IMR-90 (cell line): ENCODE data around the gene PEX7. TPM values are rescaled to one million over a fixed set of nuclear protein-coding genes. Genes with fewer than 3 reads are reported as not detected.

Experiments
- ATAC-seq: fragments of 200-7000 bp; cut with Tn5 transposase; 2 replicates; pipeline ENCODE4 v1.9.1; 2020; ENCODE audit warnings: low read depth, mild to moderate bottlenecking, moderate library complexity
- BruUV-seq: library from RNA; stranded (reverse); fragments of 400-500 nt; replicated peaks from 2 replicates; lab custom pipeline; 2021; lab: Mats Ljungman, UMichigan
- CTCF ChIA-PET: fragments of 300-600 bp; formaldehyde crosslinking; extraction: SDS; loops from one replicate; lab custom pipeline; 2021; ENCODE audit warnings: antibody characterized with exemption; lab: Yijun Ruan, JAX
- POLR2A ChIA-PET: fragments of 300-600 bp; sonication (Branson Sonifier 250); formaldehyde crosslinking; loops from one replicate; lab custom pipeline; 2022; ENCODE audit warnings: antibody characterized with exemption; ENCODE audit not compliant: unreplicated experiment; lab: Charles Lee
- DNase-seq: peaks from one replicate; pipeline ENCODE4 v3.0.0; 2013
- H2AFZ ChIP-seq: replicated peaks from 2 replicates; pipeline ENCODE3; 2013; ENCODE audit warnings: low read length, mild to moderate bottlenecking; ENCODE audit not compliant: poor library complexity
- H2AK5ac ChIP-seq: 2 replicates; pipeline ENCODE4 v1.6.1; 2013; ENCODE audit warnings: low read depth, low read length, inconsistent platforms
- H2AK9ac ChIP-seq: replicated peaks from 2 replicates; pipeline ENCODE3; 2013; ENCODE audit warnings: mild to moderate bottlenecking, low read depth, low read length, moderate library complexity; ENCODE audit not compliant: poor library complexity
- H2BK120ac ChIP-seq: 2 replicates; pipeline ENCODE4 v1.6.1; 2013; ENCODE audit warnings: low read depth, low read length, inconsistent platforms
- H2BK15ac ChIP-seq: 3 replicates; pipeline ENCODE4 v1.6.1; 2013; ENCODE audit warnings: low read depth, low read length, inconsistent platforms
- H2BK20ac ChIP-seq: 2 replicates; pipeline ENCODE4 v1.6.1; 2013; ENCODE audit warnings: low read depth, mild to moderate bottlenecking, inconsistent platforms, low read length, moderate library complexity
- H2BK5ac ChIP-seq: 2 replicates; pipeline ENCODE4 v1.6.1; 2013; ENCODE audit warnings: mild to moderate bottlenecking, low read depth, low read length, inconsistent platforms; ENCODE audit not compliant: poor library complexity, severe bottlenecking
- H3K14ac ChIP-seq: replicated peaks from 2 replicates; pipeline ENCODE4 v1.6.1; 2013; ENCODE audit warnings: low read depth, low read length, inconsistent platforms
- H3K18ac ChIP-seq: 2 replicates; pipeline ENCODE4 v1.6.1; 2013; ENCODE audit warnings: low read depth, low read length, control low read depth
- H3K23ac ChIP-seq: 2 replicates; pipeline ENCODE4 v1.6.1; 2013; ENCODE audit warnings: low read depth, low read length, inconsistent platforms
- H3K27ac ChIP-seq: 2 replicates; pipeline ENCODE4 v1.5.1; 2013; ENCODE audit warnings: mild to moderate bottlenecking, control low read depth, low read length; ENCODE audit not compliant: insufficient read depth
- H3K27me3 ChIP-seq: 2 replicates; pipeline ENCODE4 v1.6.1; 2013; ENCODE audit warnings: low read length; ENCODE audit not compliant: control insufficient read depth, insufficient read depth
- H3K36me3 ChIP-seq: 2 replicates; pipeline ENCODE4 v1.6.1; 2013; ENCODE audit warnings: low read length, mixed read lengths; ENCODE audit not compliant: control insufficient read depth, insufficient read depth
- H3K4ac ChIP-seq: 2 replicates; pipeline ENCODE4 v1.6.1; 2013; ENCODE audit warnings: low read depth, low read length, inconsistent platforms
- H3K4me1 ChIP-seq: 2 replicates; pipeline ENCODE4 v1.6.1; 2013; ENCODE audit warnings: low read length, mixed read lengths; ENCODE audit not compliant: control insufficient read depth, insufficient read depth
- H3K4me2 ChIP-seq: 2 replicates; pipeline ENCODE4 v1.6.1; 2013; ENCODE audit warnings: low read depth, mild to moderate bottlenecking, control low read depth, low read length, moderate library complexity
- H3K4me3 ChIP-seq: 2 replicates; pipeline ENCODE4 v1.5.1; 2013; ENCODE audit warnings: low read depth, mild to moderate bottlenecking, control low read depth, low read length, moderate library complexity; ENCODE audit not compliant: insufficient read depth
- H3K56ac ChIP-seq: 2 replicates; pipeline ENCODE4 v1.6.1; 2013; ENCODE audit warnings: low read length, inconsistent platforms; ENCODE audit not compliant: insufficient read depth; ENCODE audit errors: extremely low read depth
- H3K79me1 ChIP-seq, 2 experiments: 2 replicates each; pipeline ENCODE4 v1.6.1; 2013; ENCODE audit warnings: low read length in 2 of 2, inconsistent platforms in 1 of 2, low read depth in 1 of 2
- H3K9ac ChIP-seq: 2 replicates; pipeline ENCODE4 v1.6.1; 2013; ENCODE audit warnings: low read depth, low read length, control low read depth
- H3K9me1 ChIP-seq: 2 replicates; pipeline ENCODE4 v1.6.1; 2013; ENCODE audit warnings: low read length, inconsistent platforms; ENCODE audit not compliant: insufficient read depth
- H3K9me3 ChIP-seq: 2 replicates; pipeline ENCODE4 v1.6.1; 2013; ENCODE audit warnings: low read length; ENCODE audit not compliant: control insufficient read depth, insufficient read depth
- H4K20me1 ChIP-seq: 2 replicates; pipeline ENCODE4 v1.6.1; 2013; ENCODE audit warnings: low read length, inconsistent platforms; ENCODE audit not compliant: insufficient read depth
- H4K5ac ChIP-seq: 2 replicates; pipeline ENCODE4 v1.6.1; 2013; ENCODE audit warnings: mild to moderate bottlenecking, low read depth, low read length, control low read depth
- H4K8ac ChIP-seq, 2 experiments: 2 replicates each; pipeline ENCODE4 v1.6.1; 2013; ENCODE audit warnings: low read depth in 2 of 2, low read length in 2 of 2, control low read depth in 1 of 2, inconsistent platforms in 1 of 2
- H4K91ac ChIP-seq: 2 replicates; pipeline ENCODE4 v1.6.1; 2013; ENCODE audit warnings: low read depth, low read length, inconsistent platforms; ENCODE audit not compliant: insufficient read depth
- BHLHE40 ChIP-seq: fragments of 150-350 bp; IDR thresholded peaks from 2 replicates; pipeline ENCODE4 v1.6.1; 2016; ENCODE audit warnings: mild to moderate bottlenecking, low read depth, low read length
- CEBPB ChIP-seq: IDR thresholded peaks from 2 replicates; pipeline ENCODE4 v1.6.1; 2012; ENCODE audit warnings: low read depth, low read length, improper control_type of control experiment
- CHD1 ChIP-seq: IDR thresholded peaks from 2 replicates; pipeline ENCODE4 v1.6.1; 2012; ENCODE audit warnings: low read depth, low read length, improper control_type of control experiment
- ELK1 ChIP-seq: fragments of 150-350 bp; IDR thresholded peaks from 2 replicates; pipeline ENCODE4 v1.6.1; 2016; ENCODE audit warnings: low read depth, mild to moderate bottlenecking, low read length, moderate library complexity, borderline replicate concordance
- FOS ChIP-seq: fragments of 150-350 bp; IDR thresholded peaks from 2 replicates; pipeline ENCODE4 v1.6.1; 2016; ENCODE audit warnings: low read depth, low read length
- MAFK ChIP-seq: IDR thresholded peaks from 2 replicates; pipeline ENCODE4 v1.6.1; 2012; ENCODE audit warnings: low read depth, low read length, improper control_type of control experiment
- MAZ ChIP-seq: IDR thresholded peaks from 2 replicates; pipeline ENCODE4 v1.6.1; 2012; ENCODE audit warnings: low read depth, mild to moderate bottlenecking, low read length, improper control_type of control experiment, moderate library complexity, borderline replicate concordance
- MXI1 ChIP-seq: IDR thresholded peaks from 2 replicates; pipeline ENCODE4 v1.6.1; 2012; ENCODE audit warnings: low read depth, mild to moderate bottlenecking, low read length, moderate library complexity, borderline replicate concordance
- NFE2L2 ChIP-seq: fragments of 150-350 bp; IDR thresholded peaks from 2 replicates; pipeline ENCODE4 v1.6.1; 2016; ENCODE audit warnings: low read depth, mild to moderate bottlenecking, low read length
- POLR2A ChIP-seq: IDR thresholded peaks from 2 replicates; pipeline ENCODE4 v1.6.1; 2012; ENCODE audit warnings: mild to moderate bottlenecking, low read depth, low read length
- RAD21 ChIP-seq: IDR thresholded peaks from 2 replicates; pipeline ENCODE4 v1.6.1; 2012; ENCODE audit warnings: low read length, improper control_type of control experiment
- RCOR1 ChIP-seq: IDR thresholded peaks from 2 replicates; pipeline ENCODE4 v1.6.1; 2012; ENCODE audit warnings: mild to moderate bottlenecking, low read length, improper control_type of control experiment; ENCODE audit not compliant: insufficient replicate concordance
- RFX5 ChIP-seq: IDR thresholded peaks from 2 replicates; pipeline ENCODE4 v1.8.0; 2012; ENCODE audit warnings: low read depth, mild to moderate bottlenecking, low read length, moderate library complexity
- SMC3 ChIP-seq: fragments of 150-350 bp; IDR thresholded peaks from 2 replicates; pipeline ENCODE4 v1.6.1; 2016; ENCODE audit warnings: low read depth, mild to moderate bottlenecking, antibody characterized with exemption, low read length, moderate library complexity
- WGBS, 2 experiments: methylation state at CpG; one replicate each; pipeline versions ENCODE4 v1.1.5 to v1.1.7; 2013; ENCODE audit warnings: missing lambda C conversion rate in 2 of 2; ENCODE audit not compliant: insufficient read length in 1 of 2; ENCODE audit errors: extremely low coverage in 2 of 2; 5-methylcytosine and 5-hydroxymethylcytosine counted together
- dilution Hi-C: fragments of 300-500 bp; cut with HindIII; formaldehyde crosslinking; loops from one replicate; pipeline ENCODE4 v1.14.3; 2018; ENCODE audit warnings: low sequenced_read_pairs; ENCODE audit not compliant: unreplicated experiment
- in situ Hi-C: fragments of 300-500 bp; cut with MboI; formaldehyde crosslinking; loops from 3 replicates; pipeline ENCODE4 v1.14.3; 2019; ENCODE audit warnings: low sequenced_read_pairs, inconsistent platforms, mixed read lengths
- intact Hi-C: fragments of 100-400 bp; cut with micrococcal nuclease; formaldehyde crosslinking; loops from 2 replicates; pipeline ENCODE4 v1.10.0; 2022
- polyA plus RNA-seq, 3 experiments: library from polyadenylated mRNA; depleted of rRNA; stranded (reverse); fragments of >200 nt; gene quantifications; 2 replicates each; pipeline ENCODE4 v1.2.3, GENCODE V29; 2012; ENCODE audit warnings: low replicate concordance in 1 of 3
- total RNA-seq: library from RNA; depleted of rRNA; stranded (reverse); fragments of >200 nt; gene quantifications from 2 replicates; pipeline ENCODE4 v1.2.3, GENCODE V29; 2012
- TF ChIP-seq, protein P1 (sequence below): fragments of 150-350 bp; IDR thresholded peaks from 2 replicates; pipeline ENCODE4 v1.6.1; 2017; ENCODE audit warnings: mild to moderate bottlenecking, antibody characterized with exemption, low read length, low read depth
- TF ChIP-seq, protein P2 (sequence below): conservative IDR thresholded peaks from 2 replicates; pipeline ENCODE4 v1.5.1; 2012; ENCODE audit warnings: mild to moderate bottlenecking, low read depth, low read length, improper control_type of control experiment

The PEX7 gene
- total and polyA plus RNA-seq, 2 of the 4 experiments (the other 2 are of a cell fraction): 5.4 to 7.0 TPM

DNA sequence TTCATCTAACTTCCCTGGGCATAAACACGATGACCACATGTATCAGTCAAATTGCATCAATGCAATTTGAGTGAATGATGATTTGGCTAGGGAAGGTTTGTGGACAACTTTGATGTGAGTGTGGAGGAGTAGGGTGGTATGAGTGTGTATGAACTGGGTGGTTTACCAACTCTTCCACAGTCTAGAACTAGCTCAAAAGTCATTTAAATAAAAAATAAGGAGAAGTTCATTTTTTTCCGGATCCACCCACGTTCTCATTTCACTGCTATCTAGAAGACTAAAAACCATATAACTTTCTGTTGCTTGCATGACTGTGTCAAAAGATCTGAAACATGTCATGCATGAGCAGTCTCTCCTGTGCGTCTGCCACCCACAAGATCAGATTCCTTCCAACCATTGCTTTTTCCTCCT, 123.3 kb downstream of the PEX7 start:
- ATAC-seq: no peak
- Histone ChIP-seq H2BK20ac (no peak overlapping the region), H3K4me1 (no peaks in the 10 kb centered on the region), H3K18ac (no peak overlapping the region), H2AFZ (no peak overlapping the region), H3K36me3 (no peaks in the 10 kb centered on the region), H3K23ac (no peak overlapping the region), H2BK5ac (no peak overlapping the region), H3K4me3 (no peak overlapping the region), H2BK120ac (no peak overlapping the region), H2AK5ac (no peak overlapping the region), H4K91ac (no peak overlapping the region), H3K4me2 (no peak overlapping the region), H3K27ac (no peak overlapping the region), H3K27me3 (peaks cover 13% of the 10 kb centered on the region; the same call in 1 of the 2 replicates), H3K4ac (no peak overlapping the region), H3K79me1 (no peaks in the 10 kb centered on the region), H3K9ac (no peak overlapping the region), H4K8ac (no peak overlapping the region), H4K5ac (no peak overlapping the region), H4K20me1 (no peaks in the 10 kb centered on the region), H3K14ac (no peak overlapping the region), H3K9me3 (no peaks in the 10 kb centered on the region), H2BK15ac (no peak overlapping the region), H3K9me1 (no peaks in the 10 kb centered on the region), H2AK9ac (no peak overlapping the region), H3K56ac (no peak overlapping the region)
- POLR2A ChIA-PET: no interaction called here
- WGBS, 2 experiments: no CpG with 5 or more reads among the region's 4 CpGs
- intact Hi-C loops (no loop called here), dilution Hi-C loops (no loop called here), in situ Hi-C loops (no loop called here)
- CTCF ChIA-PET: no interaction called here
- no TSS peak for BruUV-seq
- TF ChIP-seq NFE2L2: no peak
- TF ChIP-seq MAZ: no peak
- TF ChIP-seq, protein P1, sequence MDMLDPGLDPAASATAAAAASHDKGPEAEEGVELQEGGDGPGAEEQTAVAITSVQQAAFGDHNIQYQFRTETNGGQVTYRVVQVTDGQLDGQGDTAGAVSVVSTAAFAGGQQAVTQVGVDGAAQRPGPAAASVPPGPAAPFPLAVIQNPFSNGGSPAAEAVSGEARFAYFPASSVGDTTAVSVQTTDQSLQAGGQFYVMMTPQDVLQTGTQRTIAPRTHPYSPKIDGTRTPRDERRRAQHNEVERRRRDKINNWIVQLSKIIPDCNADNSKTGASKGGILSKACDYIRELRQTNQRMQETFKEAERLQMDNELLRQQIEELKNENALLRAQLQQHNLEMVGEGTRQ: no peak
- no peak for TF ChIP-seq SMC3
- no peak for TF ChIP-seq RFX5
- no peak for TF ChIP-seq MAFK
- no peak for TF ChIP-seq CHD1
- TF ChIP-seq RCOR1: no peak
- no peak for TF ChIP-seq BHLHE40
- TF ChIP-seq POLR2A: no peak
- TF ChIP-seq CEBPB: no peak
- TF ChIP-seq, protein P2, sequence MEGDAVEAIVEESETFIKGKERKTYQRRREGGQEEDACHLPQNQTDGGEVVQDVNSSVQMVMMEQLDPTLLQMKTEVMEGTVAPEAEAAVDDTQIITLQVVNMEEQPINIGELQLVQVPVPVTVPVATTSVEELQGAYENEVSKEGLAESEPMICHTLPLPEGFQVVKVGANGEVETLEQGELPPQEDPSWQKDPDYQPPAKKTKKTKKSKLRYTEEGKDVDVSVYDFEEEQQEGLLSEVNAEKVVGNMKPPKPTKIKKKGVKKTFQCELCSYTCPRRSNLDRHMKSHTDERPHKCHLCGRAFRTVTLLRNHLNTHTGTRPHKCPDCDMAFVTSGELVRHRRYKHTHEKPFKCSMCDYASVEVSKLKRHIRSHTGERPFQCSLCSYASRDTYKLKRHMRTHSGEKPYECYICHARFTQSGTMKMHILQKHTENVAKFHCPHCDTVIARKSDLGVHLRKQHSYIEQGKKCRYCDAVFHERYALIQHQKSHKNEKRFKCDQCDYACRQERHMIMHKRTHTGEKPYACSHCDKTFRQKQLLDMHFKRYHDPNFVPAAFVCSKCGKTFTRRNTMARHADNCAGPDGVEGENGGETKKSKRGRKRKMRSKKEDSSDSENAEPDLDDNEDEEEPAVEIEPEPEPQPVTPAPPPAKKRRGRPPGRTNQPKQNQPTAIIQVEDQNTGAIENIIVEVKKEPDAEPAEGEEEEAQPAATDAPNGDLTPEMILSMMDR: no peak
- no peak for TF ChIP-seq RAD21
- TF ChIP-seq FOS: no peak
- TF ChIP-seq MXI1: no peak
- no peak for TF ChIP-seq ELK1
- no peak for DNase-seq
